Mucosa of descending colon (tissue), 3 donors: ENCODE results near the gene PTX4. TPM values are rescaled to one million over a fixed set of nuclear protein-coding genes. Genes with fewer than 3 reads are reported as not detected.
"Not testable (repeated sequence)": the region's sequence is repeated elsewhere in the genome, so short reads cannot be mapped to it uniquely, and the experiment has no call there.

Source experiments
- ATAC-seq: fragments of 200-7000 bp; cut with Tn5 transposase; one replicate; pipeline ENCODE4 v1.9.1; 2020; ENCODE audit warnings: mild to moderate bottlenecking, moderate library complexity
- DNase-seq, 3 donors: peaks; one replicate each; pipeline ENCODE4 v3.0.0-alpha.2; 2020
- H3K36me3 ChIP-seq: fragments of 200-600 bp; one replicate; pipeline ENCODE4 v1.8.0; 2021; ENCODE audit warnings: low read depth, mild to moderate bottlenecking
- H3K4me1 ChIP-seq: fragments of 200-600 bp; one replicate; pipeline ENCODE4 v1.8.0; 2021; ENCODE audit warnings: low read depth, mild to moderate bottlenecking
- H3K4me3 ChIP-seq: fragments of 200-600 bp; one replicate; pipeline ENCODE4 v1.8.0; 2021; ENCODE audit warnings: mild to moderate bottlenecking
- H3K9me3 ChIP-seq: fragments of 200-600 bp; one replicate; pipeline ENCODE4 v1.8.0; 2021; ENCODE audit warnings: mild to moderate bottlenecking
- CTCF ChIP-seq: fragments of 200-600 bp; IDR thresholded peaks from one replicate; pipeline ENCODE4 v1.8.0; 2022; ENCODE audit warnings: antibody characterized with exemption, mild to moderate bottlenecking
- intact Hi-C, 2 donors: fragments of 100-400 bp; cut with DNase I in 1 of 2; cut with micrococcal nuclease in 1 of 2; formaldehyde crosslinking; loops; one replicate each; pipeline versions ENCODE4 v1.11.0 to v1.11.1; 2022; cut with DNase I, micrococcal nuclease
- total RNA-seq, 3 donors: library from RNA; stranded (reverse); fragmentation: NEBNext Ultra II Directional in 2 of 3; extraction: Animal tissue kit (Norgen Biotek cat#: 25700) in 2 of 3; gene quantifications; one replicate each; pipeline versions ENCODE4 v1.2.1 to v1.2.4, GENCODE V29; 2021 to 2023
- donor health status: DM: no; HTN: no; CAD: no; lungs with moderate emphysema.
- donor health status: DM: no; HTN: no; CAD: no.
- donor health status: DM: no; HTN: yes; CAD: no.

The PTX4 gene
- total RNA-seq, 3 donors from 2014 or later: not detected

GRCh38 chr16:1443403-1443973, 45.3 kb downstream of the PTX4 start:
- Histone ChIP-seq H3K4me3 (no peak overlapping the region), H3K36me3 (peaks cover 5% of the 10 kb centered on the region), H3K9me3 (no peaks in the 10 kb centered on the region), H3K4me1 (no peaks in the 10 kb centered on the region)
- no peak for TF ChIP-seq CTCF
- ATAC-seq (no peak), DNase-seq (no peak)
- intact Hi-C loops: no loop called here

DNA sequence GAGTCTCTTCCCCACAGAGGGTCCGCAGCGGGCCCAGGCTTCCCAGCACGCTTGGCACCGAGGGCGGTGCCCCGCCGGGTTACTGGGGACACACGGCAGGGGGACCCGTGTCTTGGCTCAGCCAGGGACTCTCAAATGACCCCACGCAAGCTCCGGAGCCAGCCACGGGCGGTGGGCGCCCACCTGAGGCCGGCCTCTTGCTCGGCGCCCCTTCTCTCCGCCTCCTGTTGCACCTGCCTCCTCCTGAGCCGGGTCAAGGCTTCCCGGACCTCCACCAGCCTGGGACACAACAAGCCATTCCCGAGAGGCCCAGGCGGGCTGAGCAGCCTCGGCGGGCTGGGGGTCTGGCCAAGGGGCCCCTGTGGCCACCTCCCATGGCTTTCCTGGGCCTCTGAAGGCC, 46.0 kb downstream of the PTX4 start:
- DNase-seq: no peak
- no peak for ATAC-seq
- TF ChIP-seq CTCF: no peak
- Histone ChIP-seq H3K36me3 (peaks cover 1% of the 10 kb centered on the region), H3K4me1 (no peaks in the 10 kb centered on the region), H3K4me3 (no peak overlapping the region), H3K9me3 (no peaks in the 10 kb centered on the region)
- intact Hi-C loops: no loop called here

- intact Hi-C loops: no loop called here
- H3K4me3 ChIP-seq: no peak overlapping the region
- H3K4me1 ChIP-seq: no peaks in the 10 kb centered on the region
- H3K36me3 ChIP-seq: no peaks in the 10 kb centered on the region
- H3K9me3 ChIP-seq: no peaks in the 10 kb centered on the region
- DNase-seq (no peak), ATAC-seq (no peak)
- TF ChIP-seq CTCF: no peak
These were observed 47.3 kb downstream of the PTX4 start for GRCh38 chr16:1441391-1441829.

GRCh38 chr16:1439699-1440074, 49.1 kb downstream of the PTX4 start:
- ATAC-seq, DNase-seq, H3K36me3 ChIP-seq, intact Hi-C loops, H3K4me3 ChIP-seq, H3K4me1 ChIP-seq, H3K9me3 ChIP-seq: not testable (repeated sequence)

GRCh38 chr16:1439058-1439698, 49.6 kb downstream of the PTX4 start:
- H3K4me1 ChIP-seq: no peaks in the 10 kb centered on the region
- no peaks in the 10 kb centered on the region for H3K36me3 ChIP-seq
- no peak for DNase-seq
- H3K9me3 ChIP-seq: no peaks in the 10 kb centered on the region
- TF ChIP-seq CTCF: no peak
- intact Hi-C loops: no loop called here
- ATAC-seq: no peak
- H3K4me3 ChIP-seq: no peak overlapping the region

GRCh38 chr16:1438229-1439057, 50.3 kb downstream of the PTX4 start:
- H3K36me3 ChIP-seq: no peaks in the 10 kb centered on the region
- H3K4me1 ChIP-seq: no peaks in the 10 kb centered on the region
- DNase-seq: no peak
- H3K4me3 ChIP-seq: no peak overlapping the region
- no peak for TF ChIP-seq CTCF
- H3K9me3 ChIP-seq: no peaks in the 10 kb centered on the region
- no peak for ATAC-seq
- intact Hi-C loops: no loop called here
